WTC11 (cell line): ENCODE results near the gene ZNF775. TPM values are rescaled to one million over a fixed set of nuclear protein-coding genes. Genes with fewer than 3 reads are reported as not detected.

Source experiments
- ATAC-seq: fragments of 200-7000 bp; cut with Tn5 transposase; 2 replicates; pipeline ENCODE4 v1.10.0; 2021; ENCODE audit warnings: mild to moderate bottlenecking, moderate library complexity
- CTCF ChIA-PET: fragments of 300-600 bp; sonication (Branson Sonifier 250); formaldehyde crosslinking; loops from one replicate; lab custom pipeline; 2021; ENCODE audit warnings: antibody characterized with exemption; lab: Charles Lee
- POLR2A ChIA-PET: fragments of 350-600 bp; sonication (Branson Sonifier 250); formaldehyde crosslinking; loops from one replicate; lab custom pipeline; 2021; ENCODE audit warnings: antibody characterized with exemption; lab: Charles Lee
- DNase-seq: peaks from one replicate; pipeline ENCODE4 v3.0.0; 2021; ENCODE audit warnings: low spot score
- H3K27ac Mint-ChIP-seq: 2 replicates; pipeline ENCODE4 v1.8.0; 2021; ENCODE audit warnings: mixed read lengths
- H3K27me3 Mint-ChIP-seq: 2 replicates; pipeline ENCODE4 v1.8.0; 2021; ENCODE audit warnings: low read depth, mild to moderate bottlenecking, moderate library complexity, mixed read lengths
- H3K36me3 Mint-ChIP-seq: 2 replicates; pipeline ENCODE4 v1.8.0; 2021; ENCODE audit warnings: mixed read lengths
- H3K4me1 Mint-ChIP-seq: 2 replicates; pipeline ENCODE4 v1.8.0; 2022; ENCODE audit warnings: mixed read lengths
- H3K4me3 Mint-ChIP-seq: 2 replicates; pipeline ENCODE4 v1.8.0; 2021; ENCODE audit warnings: mild to moderate bottlenecking, moderate library complexity, mixed read lengths
- H3K9me3 Mint-ChIP-seq: 2 replicates; pipeline ENCODE4 v1.8.0; 2021; ENCODE audit warnings: mixed read lengths
- CREM ChIP-seq: sonication (generic); formaldehyde crosslinking; IDR thresholded peaks from 2 replicates; pipeline ENCODE4 v1.8.1; 2022; ENCODE audit warnings: mild to moderate bottlenecking, missing genetic modification reagents, moderate library complexity
- E2F5 ChIP-seq: sonication (generic); formaldehyde crosslinking; IDR thresholded peaks from 2 replicates; pipeline ENCODE4 v1.8.1; 2022; ENCODE audit warnings: mild to moderate bottlenecking, moderate library complexity, missing genetic modification reagents
- EMX1 ChIP-seq: fragments of 250-450 bp; sonication (Bioruptor Pico); IDR thresholded peaks from 2 replicates; pipeline ENCODE4 v1.8.0; 2021; ENCODE audit warnings: mild to moderate bottlenecking
- ESRRA ChIP-seq: sonication (generic); formaldehyde crosslinking; IDR thresholded peaks from 2 replicates; pipeline ENCODE4 v1.8.1; 2022; ENCODE audit warnings: mild to moderate bottlenecking, missing genetic modification reagents, borderline replicate concordance
- FOXJ3 ChIP-seq: sonication (generic); formaldehyde crosslinking; IDR thresholded peaks from 2 replicates; pipeline ENCODE4 v1.9.0; 2021; ENCODE audit warnings: missing genetic modification reagents, mild to moderate bottlenecking, borderline replicate concordance
- FOXK1 ChIP-seq: sonication (generic); formaldehyde crosslinking; IDR thresholded peaks from 2 replicates; pipeline ENCODE4 v1.8.0; 2022; ENCODE audit warnings: mild to moderate bottlenecking, moderate library complexity, missing genetic modification reagents
- HMGA2 ChIP-seq: fragments of 250-450 bp; sonication (Bioruptor Pico); IDR thresholded peaks from 2 replicates; pipeline ENCODE4 v1.4.0; 2021; ENCODE audit warnings: mild to moderate bottlenecking, moderate library complexity
- MLX ChIP-seq: sonication (generic); formaldehyde crosslinking; IDR thresholded peaks from 2 replicates; pipeline ENCODE4 v1.8.1; 2023; ENCODE audit warnings: mild to moderate bottlenecking, missing genetic modification reagents, moderate library complexity
- NFATC4 ChIP-seq: fragments of 250-450 bp; sonication (Bioruptor Pico); IDR thresholded peaks from 2 replicates; pipeline ENCODE4 v1.9.0; 2021; ENCODE audit warnings: mild to moderate bottlenecking
- NFYB ChIP-seq: sonication (generic); formaldehyde crosslinking; conservative IDR thresholded peaks from 2 replicates; pipeline ENCODE4 v1.8.0; 2022; ENCODE audit warnings: low read depth, missing genetic modification reagents
- NR2C2 ChIP-seq: sonication (generic); formaldehyde crosslinking; IDR thresholded peaks from 2 replicates; pipeline ENCODE4 v1.8.0; 2022; ENCODE audit warnings: mild to moderate bottlenecking, missing genetic modification reagents
- PREB ChIP-seq: sonication (generic); formaldehyde crosslinking; IDR thresholded peaks from 2 replicates; pipeline ENCODE4 v1.8.1; 2022; ENCODE audit warnings: mild to moderate bottlenecking, missing genetic modification reagents, moderate library complexity, borderline replicate concordance
- SMAD3 ChIP-seq: sonication (generic); formaldehyde crosslinking; IDR thresholded peaks from 2 replicates; pipeline ENCODE4 v1.8.0; 2022; ENCODE audit warnings: missing genetic modification reagents, mild to moderate bottlenecking, borderline replicate concordance
- SP1 ChIP-seq: sonication (generic); formaldehyde crosslinking; conservative IDR thresholded peaks from 2 replicates; pipeline ENCODE4 v1.8.1; 2022; ENCODE audit warnings: missing genetic modification reagents
- USF2 ChIP-seq: sonication (generic); formaldehyde crosslinking; IDR thresholded peaks from 2 replicates; pipeline ENCODE4 v1.8.1; 2023; ENCODE audit warnings: mild to moderate bottlenecking, missing genetic modification reagents, moderate library complexity
- ZMAT4 ChIP-seq: fragments of 250-450 bp; sonication (Bioruptor Pico); IDR thresholded peaks from 2 replicates; pipeline ENCODE4 v1.9.0; 2021; ENCODE audit warnings: mild to moderate bottlenecking
- ZNF121 ChIP-seq: sonication (generic); formaldehyde crosslinking; IDR thresholded peaks from 2 replicates; pipeline ENCODE4 v1.8.0; 2023; ENCODE audit warnings: missing genetic modification reagents
- ZNF263 ChIP-seq: sonication (generic); formaldehyde crosslinking; IDR thresholded peaks from 2 replicates; pipeline ENCODE4 v1.8.1; 2022; ENCODE audit warnings: low read depth, mild to moderate bottlenecking, moderate library complexity, missing genetic modification reagents
- ZNF396 ChIP-seq: fragments of 250-450 bp; sonication (Bioruptor Pico); IDR thresholded peaks from 2 replicates; pipeline ENCODE4 v1.8.0; 2021; ENCODE audit warnings: mild to moderate bottlenecking, moderate library complexity, borderline replicate concordance
- ZNF423 ChIP-seq: fragments of 250-450 bp; sonication (Bioruptor Pico); IDR thresholded peaks from 2 replicates; pipeline ENCODE4 v2.1.2; 2022; ENCODE audit warnings: mild to moderate bottlenecking, moderate library complexity
- ZNF425 ChIP-seq: fragments of 250-450 bp; sonication (Bioruptor Pico); conservative IDR thresholded peaks from 2 replicates; pipeline ENCODE4 v1.9.0; 2021; ENCODE audit warnings: mild to moderate bottlenecking
- ZNF532 ChIP-seq: fragments of 250-450 bp; sonication (Bioruptor Pico); IDR thresholded peaks from 2 replicates; pipeline ENCODE4 v1.9.0; 2021; ENCODE audit warnings: mild to moderate bottlenecking, borderline replicate concordance
- total RNA-seq: library from RNA; stranded (reverse); gene quantifications from 3 replicates; pipeline ENCODE4 v1.2.3, GENCODE V29; 2021

The ZNF775 gene
- total RNA-seq, 1 experiment from 2014 or later, result 25.4 TPM

DNA sequence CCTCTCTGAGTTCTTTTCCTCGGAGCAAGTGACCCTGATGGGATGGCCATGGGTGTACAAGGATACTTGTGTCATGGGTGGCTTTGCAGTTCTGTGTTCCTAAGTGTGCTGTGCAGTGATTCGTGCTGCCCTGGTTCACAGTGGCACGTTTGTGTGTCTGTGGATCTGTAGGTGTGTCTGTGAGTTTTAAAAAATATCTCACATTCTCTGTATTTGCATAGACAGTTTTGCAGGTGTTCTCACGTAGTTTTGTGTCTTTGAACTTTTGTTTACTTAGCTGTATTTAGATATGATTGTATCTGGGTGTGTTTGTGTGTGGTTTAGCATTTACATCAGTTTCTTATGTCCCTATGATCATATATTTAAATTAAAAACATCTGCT, 3.7 kb downstream of the ZNF775 start:
- TF ChIP-seq ESRRA (no peak), NR2C2 (no peak), SP1 (CRISPR knock-in tag) (no peak), ZNF263 (CRISPR knock-in tag) (no peak), USF2 (CRISPR knock-in tag) (no peak), ZNF425 (CRISPR knock-in tag) (no peak), E2F5 (CRISPR knock-in tag) (no peak), CREM (CRISPR knock-in tag) (no peak), FOXJ3 (CRISPR knock-in tag) (no peak), ZMAT4 (CRISPR knock-in tag) (no peak), MLX (no peak)
- ChIA-PET POLR2A (interaction anchor here (1.4 to 1.5 kb wide), 2 partner anchors 14 to 53 kb away, joined by 6 to 26 read pairs; partner anchors contain the start of gene REPIN1), CTCF (interaction anchor here (1.2 to 5.1 kb wide), 2 partner anchors 20 to 48 kb away, joined by 4 to 33 read pairs; no protein-coding TSS in a partner anchor)
- Mint-ChIP-seq H3K4me3 (peak overlapping the region; percentile 47), H3K9me3 (no peaks in the 10 kb centered on the region), H3K27me3 (no peaks in the 10 kb centered on the region), H3K4me1 (peaks cover 77% of the 10 kb centered on the region), H3K27ac (peak overlapping the region; percentile 96), H3K36me3 (peaks cover 12% of the 10 kb centered on the region)
- ATAC-seq (no peak), DNase-seq (no peak)

DNA sequence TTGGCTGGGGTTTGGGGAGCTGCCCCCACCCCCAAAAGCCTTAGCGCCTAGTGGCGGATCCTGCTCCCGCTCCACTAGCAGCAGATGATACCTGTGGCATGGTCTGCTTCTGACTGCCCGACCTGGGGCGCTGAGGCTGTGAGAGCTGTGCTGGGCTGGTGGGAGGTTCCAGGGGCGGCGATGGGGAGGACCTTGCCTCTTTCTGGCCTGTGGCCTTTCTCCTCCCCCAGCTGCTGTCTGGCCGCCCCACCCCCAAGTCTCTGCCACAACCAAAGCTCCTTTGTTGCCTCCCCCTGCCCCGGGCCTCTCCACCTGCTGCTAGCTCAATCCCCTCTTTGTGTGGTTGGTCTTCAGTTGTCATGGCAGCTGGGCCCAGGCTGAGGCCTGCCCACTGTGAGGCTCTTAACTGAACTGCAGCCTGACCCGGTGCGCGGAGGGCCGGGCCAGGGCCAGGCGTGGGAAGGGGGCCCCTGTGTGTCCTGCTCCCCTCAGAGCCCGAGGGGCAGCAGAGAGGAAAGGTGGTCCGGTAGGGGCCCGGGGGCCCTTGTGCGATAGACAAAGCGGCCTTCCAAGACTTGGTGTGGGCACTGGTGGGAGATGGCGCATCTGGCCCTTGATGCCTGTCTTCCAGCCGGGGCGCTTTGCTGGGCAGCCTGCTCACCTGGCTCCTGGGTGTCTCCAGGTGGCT, 4.7 kb downstream of the ZNF775 start:
- ChIA-PET POLR2A (interaction anchor here (0.7 to 3.1 kb wide), 14 partner anchors 10 to 54 kb away, joined by 3 to 50 read pairs (median 4); partner anchors contain the start of gene REPIN1), CTCF (interaction anchor here (0.6 to 5.1 kb wide), 19 partner anchors 10 to 65 kb away, joined by 3 to 33 read pairs (median 4); partner anchors contain the start of gene REPIN1)
- DNase-seq (peak; percentile 96), ATAC-seq (peak; percentile 74)
- no peaks in the 10 kb centered on the region for H3K9me3 Mint-ChIP-seq
- peak overlapping the region; percentile 45 for H3K4me3 Mint-ChIP-seq
- no peaks in the 10 kb centered on the region for H3K27me3 Mint-ChIP-seq
- H3K36me3 Mint-ChIP-seq, result peaks cover 18% of the 10 kb centered on the region
- H3K4me1 Mint-ChIP-seq, result peaks cover 80% of the 10 kb centered on the region
- peak overlapping the region; percentile 97 for H3K27ac Mint-ChIP-seq
- no peak for TF ChIP-seq EMX1 (CRISPR knock-in tag)
- peak; percentile 85 for TF ChIP-seq FOXK1 (CRISPR knock-in tag)
- TF ChIP-seq SMAD3 (CRISPR knock-in tag), result no peak
- no peak for TF ChIP-seq HMGA2 (CRISPR knock-in tag)
- TF ChIP-seq ZNF121 (CRISPR knock-in tag), result no peak
- no peak for TF ChIP-seq NFYB
- TF ChIP-seq ZNF532 (CRISPR knock-in tag), result 0 out of 2 replicates have a peak, but pooled peaks have one; percentile 80
- no peak for TF ChIP-seq PREB
- 0 out of 2 replicates have a peak, but pooled peaks have one; percentile 38 for TF ChIP-seq MLX
- no peak for TF ChIP-seq NFATC4 (CRISPR knock-in tag)
- TF ChIP-seq ZNF396 (CRISPR knock-in tag), result no peak
- no peak for TF ChIP-seq ZNF423
